H1 (cell line): ENCODE data around the gene KANSL2. TPM values are rescaled to one million over a fixed set of nuclear protein-coding genes. Genes with fewer than 3 reads are reported as not detected.

ENCODE experiments used
- CTCF ChIA-PET: fragments of 300-600 bp; sonication (Branson Sonifier 250); formaldehyde crosslinking; loops from one replicate; lab custom pipeline; 2021; ENCODE audit not compliant: partially characterized antibody; lab: Charles Lee
- POLR2A ChIA-PET: fragments of 300-600 bp; sonication (Branson Sonifier 250); formaldehyde crosslinking; loops from one replicate; lab custom pipeline; 2021; ENCODE audit warnings: inconsistent platforms; ENCODE audit not compliant: partially characterized antibody; lab: Charles Lee
- DNase-seq, 2 experiments: peaks; one replicate each; pipeline versions ENCODE4 v3.0.0 to v3.0.0-alpha.2; 2010 to 2022; ENCODE audit warnings: low spot score in 2 of 2, low read depth in 1 of 2, mixed read lengths in 1 of 2
- FAIRE-seq: peaks from 2 replicates; lab custom pipeline; 2011; peaks lifted over from hg19 to GRCh38; lab: Jason Lieb, UNC
- H2AFZ ChIP-seq: 2 replicates; pipeline ENCODE4 v1.8.1; 2012; ENCODE audit warnings: low read length, inconsistent platforms
- H2AK5ac ChIP-seq: 2 replicates; pipeline ENCODE4 v1.6.1; 2013; ENCODE audit warnings: low read depth, low read length
- H2BK120ac ChIP-seq: replicated peaks from 2 replicates; pipeline ENCODE3; 2013; ENCODE audit warnings: low read depth, low read length, inconsistent platforms
- H2BK12ac ChIP-seq: 2 replicates; pipeline ENCODE4 v1.6.1; 2013; ENCODE audit warnings: low read depth, low read length
- H2BK15ac ChIP-seq: 2 replicates; pipeline ENCODE4 v1.6.1; 2013; ENCODE audit warnings: low read length
- H2BK20ac ChIP-seq: 2 replicates; pipeline ENCODE4 v1.6.1; 2013; ENCODE audit warnings: low read length
- H2BK5ac ChIP-seq: 2 replicates; pipeline ENCODE4 v1.6.1; 2013; ENCODE audit warnings: low read depth, low read length
- H3K14ac ChIP-seq: 2 replicates; pipeline ENCODE4 v1.6.1; 2013; ENCODE audit warnings: inconsistent platforms; ENCODE audit not compliant: insufficient read length
- H3K18ac ChIP-seq: 2 replicates; pipeline ENCODE4 v1.6.1; 2013; ENCODE audit warnings: low read length; ENCODE audit errors: extremely low read depth
- H3K23ac ChIP-seq: 2 replicates; pipeline ENCODE4 v1.6.1; 2013; ENCODE audit warnings: inconsistent platforms; ENCODE audit not compliant: insufficient read length
- H3K23me2 ChIP-seq: 2 replicates; pipeline ENCODE4 v1.6.1; 2013; ENCODE audit warnings: low read depth, low read length
- H3K27ac ChIP-seq: 2 replicates; pipeline ENCODE4 v1.6.1; 2011; ENCODE audit warnings: low read depth, low read length, inconsistent platforms
- H3K27me3 ChIP-seq, 4 experiments: replicated peaks in 1 of 4; 1 replicate in 1 of 4; 2 replicates in 3 of 4; pipeline versions ENCODE4 v1.6.1 to v1.8.1; 2011 to 2013; ENCODE audit warnings: low read length in 3 of 4, mild to moderate bottlenecking in 3 of 4, inconsistent platforms in 2 of 4, mixed read lengths in 2 of 4, moderate library complexity in 1 of 4; ENCODE audit not compliant: control insufficient read depth in 3 of 4, insufficient read depth in 3 of 4; ENCODE audit errors: extremely low read depth in 1 of 4
- H3K36me3 ChIP-seq, 4 experiments: 2 replicates each; pipeline versions ENCODE4 v1.6.1 to v1.8.1; 2011 to 2013; ENCODE audit warnings: mild to moderate bottlenecking in 4 of 4, low read length in 3 of 4, moderate library complexity in 2 of 4, control low read depth in 1 of 4, inconsistent platforms in 1 of 4; ENCODE audit not compliant: insufficient read depth in 4 of 4, control insufficient read depth in 2 of 4
- H3K4ac ChIP-seq: replicated peaks from 2 replicates; pipeline ENCODE3; 2013; ENCODE audit warnings: low read length, low read depth, mixed read lengths, inconsistent platforms; ENCODE audit not compliant: insufficient read length
- H3K4me1 ChIP-seq, 4 experiments: replicated peaks in 1 of 4; 1 replicate in 1 of 4; 2 replicates in 3 of 4; pipeline versions ENCODE4 v1.6.1 to v1.8.1; 2011 to 2013; ENCODE audit warnings: low read length in 3 of 4, inconsistent platforms in 2 of 4, mixed read lengths in 1 of 4; ENCODE audit not compliant: insufficient read depth in 4 of 4, control insufficient read depth in 3 of 4
- H3K4me2 ChIP-seq, 2 experiments: 2 replicates each; pipeline versions ENCODE4 v1.6.1 to v1.8.1; 2011 to 2013; ENCODE audit warnings: low read depth in 2 of 2, low read length in 2 of 2, control low read depth in 1 of 2, inconsistent platforms in 1 of 2, mild to moderate bottlenecking in 1 of 2; ENCODE audit not compliant: insufficient read depth in 1 of 2
- H3K4me3 ChIP-seq, 4 experiments: fragments of 200-600, 300-600 bp in 1 of 4; sonication (generic), shearing (Covaris generic), sonication (Bioruptor Twin) in 1 of 4; 2 replicates each; pipeline versions ENCODE4 v1.5.1 to v1.8.1; 2011 to 2016; ENCODE audit warnings: low read length in 4 of 4, low read depth in 3 of 4, control low read depth in 2 of 4, inconsistent platforms in 2 of 4, mild to moderate bottlenecking in 2 of 4, mixed read lengths in 1 of 4, moderate library complexity in 1 of 4; ENCODE audit not compliant: insufficient read depth in 2 of 4; ENCODE audit errors: extremely low read depth in 1 of 4
- H3K56ac ChIP-seq: replicated peaks from 2 replicates; pipeline ENCODE3; 2013; ENCODE audit warnings: low read depth, mild to moderate bottlenecking, mixed read lengths, low read length, inconsistent platforms; ENCODE audit not compliant: insufficient read length
- H3K79me1 ChIP-seq: 2 replicates; pipeline ENCODE4 v1.6.1; 2013; ENCODE audit warnings: low read depth, low read length, control low read depth
- H3K79me2 ChIP-seq, 2 experiments: 2 replicates each; pipeline versions ENCODE4 v1.6.1 to v1.8.1; 2012 to 2013; ENCODE audit warnings: low read length in 2 of 2, mild to moderate bottlenecking in 2 of 2, inconsistent platforms in 1 of 2; ENCODE audit not compliant: insufficient read depth in 2 of 2, control insufficient read depth in 1 of 2
- H3K9ac ChIP-seq, 4 experiments: replicated peaks in 1 of 4; 1 replicate in 1 of 4; 2 replicates in 3 of 4; pipeline versions ENCODE4 v1.6.1 to v1.8.1; 2011 to 2013; ENCODE audit warnings: low read depth in 3 of 4, low read length in 3 of 4, control low read depth in 2 of 4, mild to moderate bottlenecking in 2 of 4, moderate library complexity in 2 of 4, inconsistent platforms in 1 of 4; ENCODE audit errors: extremely low read depth in 1 of 4
- H3K9me3 ChIP-seq, 2 experiments: 2 replicates each; pipeline versions ENCODE4 v1.6.1 to v1.8.1; 2012 to 2013; ENCODE audit warnings: mild to moderate bottlenecking in 2 of 2, moderate library complexity in 2 of 2, control low read depth in 1 of 2, inconsistent platforms in 1 of 2, low read depth in 1 of 2, low read length in 1 of 2, mixed read lengths in 1 of 2; ENCODE audit not compliant: insufficient read depth in 2 of 2
- H4K20me1 ChIP-seq, 2 experiments: replicated peaks in 1 of 2; 2 replicates each; pipeline versions ENCODE3 to v1.8.1; 2011 to 2013; ENCODE audit warnings: inconsistent platforms in 2 of 2, low read length in 2 of 2, mild to moderate bottlenecking in 1 of 2; ENCODE audit not compliant: insufficient read depth in 2 of 2, control insufficient read depth in 1 of 2
- H4K5ac ChIP-seq: 2 replicates; pipeline ENCODE4 v1.6.1; 2013; ENCODE audit warnings: low read length, low read depth, mixed read lengths, inconsistent platforms; ENCODE audit not compliant: insufficient read length
- H4K8ac ChIP-seq: 2 replicates; pipeline ENCODE4 v1.8.0; 2013; ENCODE audit warnings: mild to moderate bottlenecking, moderate library complexity, low read length, inconsistent platforms; ENCODE audit not compliant: insufficient read depth; ENCODE audit errors: extremely low read depth
- H4K91ac ChIP-seq: replicated peaks from 2 replicates; pipeline ENCODE3; 2013; ENCODE audit warnings: low read length, mixed read lengths, inconsistent platforms; ENCODE audit not compliant: insufficient read length
- CTCF ChIP-seq, 3 experiments: IDR thresholded peaks; 1 replicate in 2 of 3; 2 replicates in 1 of 3; pipeline versions ENCODE4 v1.5.1 to v1.6.1; 2011; ENCODE audit warnings: low read length in 3 of 3, mild to moderate bottlenecking in 3 of 3, inconsistent platforms in 2 of 3, low read depth in 1 of 3, moderate library complexity in 1 of 3; ENCODE audit not compliant: insufficient read depth in 1 of 3; ENCODE audit errors: control extremely low read depth in 1 of 3
- RNF2 ChIP-seq: fragments of 200-900, 300-1000 bp; sonication (generic); IDR thresholded peaks from 2 replicates; pipeline ENCODE4 v1.7.1; 2016; ENCODE audit warnings: borderline replicate concordance, low read depth, mild to moderate bottlenecking, antibody characterized with exemption, low read length; ENCODE audit not compliant: poor library complexity, severe bottlenecking; ENCODE audit errors: missing control alignments
- SP2 ChIP-seq: IDR thresholded peaks from 2 replicates; pipeline ENCODE4 v1.6.1; 2012; ENCODE audit warnings: mild to moderate bottlenecking, low read length, inconsistent platforms
- SP4 ChIP-seq: IDR thresholded peaks from 2 replicates; pipeline ENCODE4 v1.6.1; 2012; ENCODE audit warnings: low read length, inconsistent platforms
- YY1 ChIP-seq: IDR thresholded peaks from 2 replicates; pipeline ENCODE4 v1.6.1; 2011; ENCODE audit warnings: low read depth, mild to moderate bottlenecking, low read length
- WGBS, 2 experiments: shearing (Covaris generic) in 1 of 2; methylation state at CpG; one replicate each; pipeline versions ENCODE4 v1.1.6 to v1.1.7; 2013 to 2015; ENCODE audit warnings: low lambda C conversion rate in 2 of 2, mixed read lengths in 2 of 2, inconsistent platforms in 1 of 2, low coverage in 1 of 2, missing lambda C conversion rate in 1 of 2; ENCODE audit not compliant: insufficient replicate concordance in 2 of 2, insufficient coverage in 1 of 2, insufficient read length in 1 of 2; ENCODE audit errors: extremely low coverage in 1 of 2, missing lambda C conversion rate in 1 of 2; 5-methylcytosine and 5-hydroxymethylcytosine counted together
- polyA plus RNA-seq, 7 experiments: library from polyadenylated mRNA; depleted of rRNA in 3 of 7; stranded (reverse) in 5 of 7; unstranded in 2 of 7; fragments of >200 nt in 5 of 7; fragments of 200-250 nt in 2 of 7; gene quantifications; 1 replicate in 5 of 7; 2 replicates in 1 of 7; 4 replicates in 1 of 7; pipeline versions ENCODE4 v1.2.1 to v1.2.3, GENCODE V29; 2011 to 2013; ENCODE audit warnings: missing spikeins in 2 of 7, mixed read lengths in 2 of 7
- total RNA-seq: library from RNA; stranded (reverse); fragmentation: NEBNext Ultra II Directional; extraction: Animal tissue kit (Norgen Biotek cat#: 25700); gene quantifications from 2 replicates; pipeline ENCODE4 v1.2.1, GENCODE V29; 2021

KANSL2 gene
- total and polyA plus RNA-seq, 2 of the 8 experiments (the other 6 are each of a cell fraction or from before 2014, with no cell fraction given): 48.4 to 50.7 TPM

GRCh38 chr12:48691826-48692487, 9.9 kb upstream of the KANSL2 start:
- no peak overlapping the region for H3K27ac ChIP-seq
- DNase-seq: no peak
- H2AK5ac ChIP-seq: no peak overlapping the region
- no peaks in the 10 kb centered on the region for H3K4me1 ChIP-seq
- no peak overlapping the region for H3K14ac ChIP-seq
- no peak overlapping the region for H3K4me2 ChIP-seq
- H3K79me1 ChIP-seq: peaks cover 7% of the 10 kb centered on the region
- no peak overlapping the region for H3K4ac ChIP-seq
- FAIRE-seq: no peak
- no peak overlapping the region for H2BK5ac ChIP-seq
- no peak overlapping the region for H3K4me3 ChIP-seq
- 93% methylated on average over 2 of the region's 2 CpGs; no CpG with 5 or more reads in 1 of the 2 experiments for WGBS, 2 experiments
- no peaks in the 10 kb centered on the region for H3K23me2 ChIP-seq
- no peak overlapping the region for H3K9ac ChIP-seq
- no peak overlapping the region for H2BK15ac ChIP-seq
- no peak overlapping the region for H3K56ac ChIP-seq
- no peak overlapping the region for H4K91ac ChIP-seq
- CTCF ChIA-PET: no interaction called here
- no peak overlapping the region for H3K18ac ChIP-seq
- H2BK120ac ChIP-seq: no peak overlapping the region
- H4K5ac ChIP-seq: no peak overlapping the region
- H4K8ac ChIP-seq: no peak overlapping the region
- no peak overlapping the region for H3K23ac ChIP-seq
- no peaks in the 10 kb centered on the region for H3K27me3 ChIP-seq
- no peaks in the 10 kb centered on the region for H3K9me3 ChIP-seq
- peaks cover 0 to 22% of the 10 kb centered on the region in 2 experiments; a peak in 2 of 4 replicates for H3K79me2 ChIP-seq
- no peak overlapping the region for H2BK12ac ChIP-seq
- peaks cover 27 to 78% (median 46%) of the 10 kb centered on the region in 4 experiments for H3K36me3 ChIP-seq
- TF ChIP-seq SP4 (no peak), SP2 (no peak), RNF2 (no peak), YY1 (no peak), CTCF (IDR thresholded peaks at IDR 0.05; ENCODE audit: control extremely low read depth in 1 of 3, insufficient read depth in 1 of 3, low read depth in 1 of 3, low read length in 3 of 3) (no peak)
- TF ChIP-seq, all 59 proteins: peak for 0
- Histone ChIP-seq H2BK20ac (no peak overlapping the region), H4K20me1 (peaks cover 3 to 9% of the 10 kb centered on the region in 2 experiments), H2AFZ (no peak overlapping the region)
- POLR2A ChIA-PET: interaction anchor here (0.9 to 2.3 kb wide), 7 partner anchors 8 to 168 kb away, joined by 3 to 11 read pairs (median 4); partner anchors contain the start of gene KANSL2
